Activated T-helper 1 cell treated with anti-CD3 and anti-CD28 coated beads, Interleukin-12 subunit alpha, Interleukin-12 subunit beta, Interleukin-2, Interleukin-4 antibody, amounts not matched to agents 30 ng/mL and 10 ng/mL and 1 ng/mL, durations not matched to agents 14 hours and 24 hours and 36 hours (primary cell): ENCODE results near the gene C20orf173. TPM values are rescaled to one million over a fixed set of nuclear protein-coding genes. Genes with fewer than 3 reads are reported as not detected.
"Not testable (repeated sequence)": the region's sequence is repeated elsewhere in the genome, so short reads cannot be mapped to it uniquely, and the experiment has no call there.

Experiments used
- DNase-seq: peaks from one replicate; pipeline ENCODE4 v3.0.0; 2021; ENCODE audit warnings: low spot score
- H3K27ac Mint-ChIP-seq: one replicate; pipeline ENCODE4 v1.8.0; 2021; ENCODE audit warnings: mild to moderate bottlenecking, mixed read lengths
- H3K27me3 Mint-ChIP-seq: one replicate; pipeline ENCODE4 v1.8.0; 2022; ENCODE audit warnings: mild to moderate bottlenecking, moderate library complexity, mixed read lengths; ENCODE audit not compliant: insufficient read depth
- H3K36me3 Mint-ChIP-seq: one replicate; pipeline ENCODE4 v1.8.0; 2021; ENCODE audit warnings: low read depth, mixed read lengths
- H3K4me1 Mint-ChIP-seq: one replicate; pipeline ENCODE4 v1.8.0; 2021; ENCODE audit warnings: low read depth, mixed read lengths
- H3K4me3 Mint-ChIP-seq: one replicate; pipeline ENCODE4 v1.8.0; 2021; ENCODE audit warnings: mild to moderate bottlenecking, moderate library complexity, mixed read lengths
- H3K9me3 Mint-ChIP-seq: one replicate; pipeline ENCODE4 v1.8.0; 2021; ENCODE audit warnings: mixed read lengths
- intact Hi-C: fragments of 100-400 bp; cut with micrococcal nuclease; formaldehyde crosslinking; loops from one replicate; pipeline ENCODE4 v1.15.1; 2024
- total RNA-seq: library from RNA; stranded (reverse); gene quantifications from 2 replicates; pipeline ENCODE4 v1.2.3, GENCODE V29; 2022

C20orf173 gene
- total RNA-seq, 1 donor from 2014 or later: not detected

- intact Hi-C loops: no loop called here
- H3K36me3 Mint-ChIP-seq: peaks cover 6% of the 10 kb centered on the region
- H3K4me1 Mint-ChIP-seq: no peaks in the 10 kb centered on the region
- no peaks in the 10 kb centered on the region for H3K27me3 Mint-ChIP-seq
- no peak for DNase-seq
- H3K9me3 Mint-ChIP-seq: no peaks in the 10 kb centered on the region
- no peak overlapping the region for H3K27ac Mint-ChIP-seq
- no peak overlapping the region for H3K4me3 Mint-ChIP-seq
Measured at GRCh38 chr20:35560105-35560511, 30.7 kb upstream of the C20orf173 start.

DNA sequence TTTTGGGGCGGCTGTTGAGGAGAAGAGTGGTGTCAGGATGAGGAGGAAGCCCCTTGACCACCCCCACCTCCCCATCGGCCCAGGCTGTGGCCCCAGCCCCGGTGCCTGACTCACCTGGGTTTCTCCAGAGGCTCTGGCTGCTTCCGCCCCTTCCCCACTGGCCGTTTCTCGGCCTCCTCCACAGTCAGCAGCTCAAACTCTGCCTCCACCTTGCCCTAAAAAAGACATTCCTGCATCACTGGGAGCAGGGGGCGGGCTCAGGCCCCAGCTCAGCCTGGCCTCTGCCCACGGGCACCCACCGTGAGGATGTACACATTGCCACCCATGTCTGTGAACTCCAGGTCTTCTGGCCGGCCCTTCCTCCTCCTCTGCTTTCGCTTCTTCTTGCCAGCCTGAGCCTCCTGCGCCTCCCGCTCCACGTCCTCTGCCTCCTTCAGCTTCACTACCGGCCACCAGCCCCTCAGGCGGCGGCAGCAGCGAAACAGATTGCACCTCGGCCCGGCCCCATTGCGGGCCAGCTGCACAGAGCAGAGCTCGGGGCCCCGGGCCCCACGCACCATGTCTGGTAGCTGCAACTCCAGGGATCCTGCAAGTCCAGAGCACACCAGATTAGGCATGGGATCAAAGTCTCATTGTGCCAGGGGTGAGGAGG is 29.7 kb upstream of the C20orf173 start:
- intact Hi-C loops: no loop called here
- no peaks in the 10 kb centered on the region for H3K4me1 Mint-ChIP-seq

GRCh38 chr20:35558451-35558850 is 29.0 kb upstream of the C20orf173 start:
- Mint-ChIP-seq H3K4me1 (no peaks in the 10 kb centered on the region), H3K27ac (no peak overlapping the region), H3K9me3 (no peaks in the 10 kb centered on the region), H3K4me3 (no peak overlapping the region), H3K27me3 (no peaks in the 10 kb centered on the region), H3K36me3 (peaks cover 9% of the 10 kb centered on the region)
- intact Hi-C loops: no loop called here
- no peak for DNase-seq

More for the DNA sequence above, 29.7 kb upstream of the C20orf173 start:
- DNase-seq: no peak
- H3K27me3 Mint-ChIP-seq: no peaks in the 10 kb centered on the region
- no peak overlapping the region for H3K4me3 Mint-ChIP-seq
- no peaks in the 10 kb centered on the region for H3K9me3 Mint-ChIP-seq
- H3K27ac Mint-ChIP-seq: no peak overlapping the region
- H3K36me3 Mint-ChIP-seq: peaks cover 9% of the 10 kb centered on the region

GRCh38 chr20:35556871-35557270 is 27.4 kb upstream of the C20orf173 start:
- H3K36me3 Mint-ChIP-seq: peaks cover 9% of the 10 kb centered on the region
- intact Hi-C loops: no loop called here
- no peaks in the 10 kb centered on the region for H3K4me1 Mint-ChIP-seq
- H3K27ac Mint-ChIP-seq: no peak overlapping the region
- no peak overlapping the region for H3K4me3 Mint-ChIP-seq
- DNase-seq: no peak
- H3K9me3 Mint-ChIP-seq: no peaks in the 10 kb centered on the region
- H3K27me3 Mint-ChIP-seq: no peaks in the 10 kb centered on the region

GRCh38 chr20:35555951-35556645 is 26.6 kb upstream of the C20orf173 start:
- Mint-ChIP-seq H3K4me3 (no peak overlapping the region), H3K9me3 (no peaks in the 10 kb centered on the region), H3K4me1 (no peaks in the 10 kb centered on the region), H3K36me3 (peaks cover 9% of the 10 kb centered on the region), H3K27me3 (no peaks in the 10 kb centered on the region), H3K27ac (no peak overlapping the region)
- intact Hi-C loops: no loop called here
- no peak for DNase-seq

DNA sequence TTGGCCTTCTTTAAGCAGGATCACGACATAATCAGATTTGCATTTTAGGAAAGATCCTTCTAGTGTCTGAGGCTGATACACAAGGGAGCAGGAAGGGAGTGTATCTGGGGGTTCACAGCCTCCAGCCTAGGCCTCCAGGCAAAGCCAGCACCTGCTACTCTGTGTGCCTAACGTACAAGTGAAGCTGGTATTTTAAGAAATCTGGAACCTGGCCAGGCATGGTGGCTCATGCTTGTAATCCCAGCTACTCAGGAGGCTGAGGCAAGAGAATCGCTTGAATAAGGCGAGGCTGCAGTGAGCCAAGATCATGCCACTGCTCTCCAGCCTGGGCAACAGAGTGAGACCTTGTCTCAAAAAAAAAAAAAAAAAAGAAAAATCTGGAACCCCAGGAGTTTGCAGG is 26.0 kb upstream of the C20orf173 start:
- H3K36me3 Mint-ChIP-seq, H3K4me3 Mint-ChIP-seq, H3K27ac Mint-ChIP-seq, H3K4me1 Mint-ChIP-seq, H3K9me3 Mint-ChIP-seq, H3K27me3 Mint-ChIP-seq, DNase-seq, intact Hi-C loops: not testable (repeated sequence)

DNA sequence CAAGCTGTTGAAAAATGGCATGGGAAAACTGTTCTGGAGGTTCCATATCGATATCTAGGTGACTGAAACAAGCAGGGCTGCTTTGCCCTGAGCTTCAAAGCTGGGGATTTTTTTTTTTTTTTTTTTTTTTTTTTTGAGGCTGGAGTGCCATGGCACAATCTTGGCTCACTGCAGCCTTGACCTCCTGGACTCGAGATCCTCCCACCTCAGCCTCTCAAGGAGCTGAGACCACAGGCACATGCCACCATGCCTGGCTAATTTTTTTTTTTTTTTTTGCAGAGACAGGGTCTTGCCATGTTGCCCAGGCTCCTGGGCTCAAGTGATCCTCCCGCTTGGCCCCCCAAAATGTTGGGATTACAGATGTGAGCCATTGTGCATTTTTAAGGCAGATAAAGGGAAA is 23.5 kb upstream of the C20orf173 start:
- H3K4me3 Mint-ChIP-seq: no peak overlapping the region
- intact Hi-C loops: no loop called here

DNA sequence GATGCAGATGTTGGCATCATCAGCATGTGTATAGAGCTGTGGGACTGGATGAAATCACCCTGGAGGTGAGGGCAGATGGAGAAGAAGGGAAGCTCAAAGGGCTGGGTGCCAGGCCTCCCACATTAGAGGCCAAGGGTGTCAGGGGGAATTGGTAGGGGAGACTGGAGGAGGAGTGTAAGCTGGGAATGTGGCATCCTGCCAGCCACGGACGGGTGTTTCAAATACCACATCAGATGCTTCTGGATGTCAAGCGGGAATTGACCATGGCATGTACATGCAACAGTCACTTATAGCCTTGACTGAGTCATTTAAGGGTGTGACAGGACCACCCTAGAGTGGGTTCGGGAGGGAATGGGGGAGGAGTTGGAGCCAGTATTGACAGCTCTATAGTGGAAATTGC is 22.1 kb upstream of the C20orf173 start:
- Mint-ChIP-seq H3K9me3 (no peaks in the 10 kb centered on the region), H3K36me3 (peaks cover 12% of the 10 kb centered on the region), H3K27ac (no peak overlapping the region), H3K4me1 (no peaks in the 10 kb centered on the region), H3K4me3 (no peak overlapping the region), H3K27me3 (no peaks in the 10 kb centered on the region)
- intact Hi-C loops: no loop called here
- DNase-seq: no peak

More for the DNA sequence above, 23.5 kb upstream of the C20orf173 start:
- DNase-seq: no peak
- Mint-ChIP-seq H3K27ac (no peak overlapping the region), H3K4me1 (no peaks in the 10 kb centered on the region), H3K9me3 (no peaks in the 10 kb centered on the region), H3K36me3 (peaks cover 14% of the 10 kb centered on the region), H3K27me3 (no peaks in the 10 kb centered on the region)

DNA sequence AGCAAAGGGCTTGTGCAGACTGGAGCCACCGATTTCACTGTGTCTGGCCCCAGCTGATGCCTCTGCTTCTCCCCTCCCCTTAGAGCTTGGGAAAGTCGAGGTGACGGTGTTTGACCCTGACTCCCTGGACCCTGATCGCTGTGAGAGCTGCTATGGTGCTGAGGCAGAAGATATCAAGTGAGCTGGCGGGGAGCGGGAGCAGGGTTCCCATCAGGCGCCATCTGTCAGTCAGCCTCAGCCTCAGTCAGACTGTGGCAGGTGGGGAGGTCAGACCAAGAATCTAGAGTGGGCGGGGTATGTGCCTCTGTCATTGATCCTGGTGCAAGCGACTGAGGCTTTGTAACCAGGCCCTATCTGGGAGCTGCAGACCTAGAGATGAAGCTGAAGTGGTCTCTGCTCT is 17.9 kb upstream of the C20orf173 start:
- Mint-ChIP-seq H3K36me3 (peaks cover 11% of the 10 kb centered on the region), H3K27ac (no peak overlapping the region), H3K27me3 (no peaks in the 10 kb centered on the region), H3K4me1 (peaks cover 5% of the 10 kb centered on the region), H3K4me3 (no peak overlapping the region), H3K9me3 (no peaks in the 10 kb centered on the region)
- intact Hi-C loops: no loop called here
- no peak for DNase-seq

DNA sequence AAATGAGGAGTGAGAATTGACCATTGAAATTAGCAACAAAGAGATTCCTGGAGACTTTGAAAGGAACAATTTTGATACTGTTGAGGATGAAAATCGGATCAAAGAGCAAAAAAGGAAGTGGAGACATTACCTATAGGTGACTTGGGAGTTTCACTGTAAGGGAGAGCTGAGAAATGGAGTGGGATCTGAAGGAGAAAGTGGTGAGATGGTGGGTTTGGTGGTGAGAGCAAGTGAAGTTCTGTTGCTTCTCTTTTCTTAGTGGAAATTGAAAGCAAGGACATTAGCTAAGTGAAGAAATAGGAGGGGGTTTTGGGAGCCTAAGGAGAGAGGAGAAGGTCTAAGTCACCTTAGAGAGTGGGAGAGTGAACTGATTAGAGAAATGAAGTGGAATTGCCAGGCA is 16.7 kb upstream of the C20orf173 start:
- Mint-ChIP-seq H3K9me3 (no peaks in the 10 kb centered on the region), H3K27ac (no peak overlapping the region), H3K36me3 (peaks cover 11% of the 10 kb centered on the region), H3K4me1 (peaks cover 9% of the 10 kb centered on the region), H3K27me3 (no peaks in the 10 kb centered on the region), H3K4me3 (no peak overlapping the region)
- intact Hi-C loops: no loop called here
- no peak for DNase-seq

DNA sequence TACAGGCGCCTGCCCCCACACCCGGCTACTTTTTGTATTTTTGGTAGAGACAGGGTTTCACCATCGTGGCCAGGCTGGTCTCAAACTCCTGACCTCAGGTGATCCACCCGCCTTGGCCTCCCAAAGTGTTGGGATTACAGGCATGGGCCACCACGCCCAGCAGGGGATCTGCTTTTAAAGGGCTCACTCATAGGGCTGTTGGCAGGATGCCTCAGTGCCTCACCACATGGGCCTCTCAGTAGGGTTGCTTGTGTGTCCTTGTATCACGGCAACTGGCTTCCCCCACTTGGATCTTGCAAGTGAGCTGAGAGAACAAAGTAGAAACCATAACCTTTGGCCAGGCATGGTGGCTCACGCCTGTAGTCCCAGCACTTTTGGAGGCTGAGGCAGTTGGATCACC is 15.5 kb upstream of the C20orf173 start:
- not testable (repeated sequence) for H3K27ac Mint-ChIP-seq, DNase-seq, H3K4me3 Mint-ChIP-seq, H3K36me3 Mint-ChIP-seq, H3K27me3 Mint-ChIP-seq, H3K9me3 Mint-ChIP-seq
- peaks cover 12% of the 10 kb centered on the region for H3K4me1 Mint-ChIP-seq
- intact Hi-C loops: loop anchor here (5.0 kb wide), 6 partner anchors 57 to 1553 kb away; partner anchors contain the start of genes EIF6, NCOA6, RALY and TRPC4AP

- H3K36me3 Mint-ChIP-seq: peaks cover 8% of the 10 kb centered on the region
- H3K9me3 Mint-ChIP-seq: no peaks in the 10 kb centered on the region
- no peaks in the 10 kb centered on the region for H3K27me3 Mint-ChIP-seq
- no peak overlapping the region for H3K27ac Mint-ChIP-seq
- no peak overlapping the region for H3K4me3 Mint-ChIP-seq
- peaks cover 12% of the 10 kb centered on the region for H3K4me1 Mint-ChIP-seq
- intact Hi-C loops: loop anchor here (5.0 kb wide), 6 partner anchors 58 to 1552 kb away; partner anchors contain the start of genes EIF6, NCOA6, RALY and TRPC4AP
- no peak for DNase-seq
Measured at GRCh38 chr20:35544436-35544835, 15.0 kb upstream of the C20orf173 start.

DNA sequence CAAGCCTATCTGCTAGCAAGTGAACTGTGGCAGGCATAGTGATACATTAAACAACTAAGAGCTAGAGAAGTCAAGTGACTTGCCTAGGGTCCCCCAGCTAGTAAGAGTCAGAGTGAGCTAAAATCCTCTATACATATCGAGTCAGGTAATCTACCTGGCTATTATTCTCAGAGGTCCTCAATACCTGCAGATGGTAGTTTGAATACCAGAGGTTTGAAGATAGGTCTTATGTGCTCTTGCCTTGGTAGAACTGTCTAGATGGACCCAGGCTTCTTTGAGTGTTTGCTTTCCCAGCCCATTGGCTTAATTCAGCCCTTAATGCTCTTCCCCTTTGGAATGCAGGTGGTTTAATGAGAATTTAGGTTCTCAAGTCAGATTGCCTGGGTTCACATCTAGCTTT is 13.5 kb upstream of the C20orf173 start:
- no peaks in the 10 kb centered on the region for H3K27me3 Mint-ChIP-seq
- no peaks in the 10 kb centered on the region for H3K9me3 Mint-ChIP-seq

More for the DNA sequence above, 13.5 kb upstream of the C20orf173 start:
- peaks cover 12% of the 10 kb centered on the region for H3K4me1 Mint-ChIP-seq
- H3K36me3 Mint-ChIP-seq: peaks cover 6% of the 10 kb centered on the region
- no peak for DNase-seq
- H3K27ac Mint-ChIP-seq: peak overlapping the region; percentile 88
- H3K4me3 Mint-ChIP-seq: peak overlapping the region; percentile 90
- intact Hi-C loops: loop anchor here (1.0 to 5.0 kb wide), 10 partner anchors 59 to 1551 kb away; partner anchors contain the start of genes CEP250, EIF6, NCOA6 and NFS1
